Fibroblast of pulmonary artery (primary cell): ENCODE data around the gene TMEM213.

ENCODE experiments used
- DNase-seq: peaks from one replicate; pipeline ENCODE4 v3.0.0-alpha.2; 2010; ENCODE audit warnings: low read depth
- H3K4me3 ChIP-seq: replicated peaks from 2 replicates; pipeline ENCODE4 v1.5.1; 2011; ENCODE audit warnings: low read depth, mild to moderate bottlenecking, control low read depth, low read length, moderate library complexity
- TF ChIP-seq, protein P1 (sequence below): IDR thresholded peaks from 2 replicates; pipeline ENCODE4 v1.5.1; 2011; ENCODE audit warnings: mild to moderate bottlenecking, control low read depth, low read length, inconsistent platforms; ENCODE audit errors: missing control alignments

TMEM213 gene, protein sequence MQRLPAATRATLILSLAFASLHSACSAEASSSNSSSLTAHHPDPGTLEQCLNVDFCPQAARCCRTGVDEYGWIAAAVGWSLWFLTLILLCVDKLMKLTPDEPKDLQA

GRCh38 chr7:138797715-138798320, at the start of gene TMEM213, which contains the start of gene ATP6V0A4:
Gene TMEM213 (plus strand): TSS chr7:138797994. CDS start chr7:138798105, 111 bp downstream.
Gene ATP6V0A4 (minus strand): TSS chr7:138798196. CDS start chr7:138771247, 26,949 bp downstream.
- H3K4me3 ChIP-seq: no peak within 1 kb of the TSS
- TF ChIP-seq, protein P1, sequence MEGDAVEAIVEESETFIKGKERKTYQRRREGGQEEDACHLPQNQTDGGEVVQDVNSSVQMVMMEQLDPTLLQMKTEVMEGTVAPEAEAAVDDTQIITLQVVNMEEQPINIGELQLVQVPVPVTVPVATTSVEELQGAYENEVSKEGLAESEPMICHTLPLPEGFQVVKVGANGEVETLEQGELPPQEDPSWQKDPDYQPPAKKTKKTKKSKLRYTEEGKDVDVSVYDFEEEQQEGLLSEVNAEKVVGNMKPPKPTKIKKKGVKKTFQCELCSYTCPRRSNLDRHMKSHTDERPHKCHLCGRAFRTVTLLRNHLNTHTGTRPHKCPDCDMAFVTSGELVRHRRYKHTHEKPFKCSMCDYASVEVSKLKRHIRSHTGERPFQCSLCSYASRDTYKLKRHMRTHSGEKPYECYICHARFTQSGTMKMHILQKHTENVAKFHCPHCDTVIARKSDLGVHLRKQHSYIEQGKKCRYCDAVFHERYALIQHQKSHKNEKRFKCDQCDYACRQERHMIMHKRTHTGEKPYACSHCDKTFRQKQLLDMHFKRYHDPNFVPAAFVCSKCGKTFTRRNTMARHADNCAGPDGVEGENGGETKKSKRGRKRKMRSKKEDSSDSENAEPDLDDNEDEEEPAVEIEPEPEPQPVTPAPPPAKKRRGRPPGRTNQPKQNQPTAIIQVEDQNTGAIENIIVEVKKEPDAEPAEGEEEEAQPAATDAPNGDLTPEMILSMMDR: no peak
- DNase-seq: no peak

GRCh38 chr7:138748666-138749065, 49.1 kb upstream of the TMEM213 start:
- H3K4me3 ChIP-seq: no peak overlapping the region
- DNase-seq: no peak
- TF ChIP-seq, protein P1: no peak

DNA sequence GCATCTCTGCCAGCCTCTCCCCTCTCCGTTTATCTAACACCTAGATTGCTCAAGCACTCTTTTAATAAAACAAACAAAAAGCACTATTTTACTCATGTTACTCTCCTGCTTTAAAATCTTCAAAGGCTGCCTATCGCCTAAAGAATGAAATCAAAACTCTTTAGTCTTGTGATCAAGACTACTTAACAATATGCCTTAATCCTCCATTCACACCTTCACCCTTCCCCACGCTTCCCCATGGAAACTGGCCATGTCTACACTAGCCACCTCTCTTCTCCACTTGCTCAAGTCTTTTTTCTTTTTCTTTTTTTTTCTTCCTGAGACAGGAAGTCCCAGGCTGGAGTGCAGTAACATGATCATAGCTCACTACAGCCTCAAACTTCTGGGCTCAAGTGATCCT, 47.8 kb upstream of the TMEM213 start:
- no peak overlapping the region for H3K4me3 ChIP-seq
- no peak for DNase-seq
- TF ChIP-seq, protein P1: no peak

DNA sequence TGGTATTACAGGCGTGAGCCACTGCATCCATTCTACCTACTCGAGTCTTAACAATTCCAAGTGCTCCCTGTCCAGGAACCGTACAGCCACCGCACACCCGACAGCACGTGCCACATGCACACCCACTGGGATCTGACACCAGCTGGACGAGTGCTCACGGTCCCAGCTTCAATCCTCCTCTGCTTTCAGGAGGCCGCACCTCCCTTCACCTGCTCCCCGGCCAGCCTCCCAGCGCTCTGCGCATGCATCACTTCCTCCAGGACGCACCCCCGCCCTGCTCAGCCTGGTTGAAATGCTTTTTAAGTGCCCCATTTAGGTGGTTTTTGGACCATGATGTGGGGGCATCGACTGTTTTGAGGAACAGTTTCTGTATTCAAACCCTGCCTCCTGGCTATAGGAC, 47.3 kb upstream of the TMEM213 start:
- DNase-seq: no peak

DNA sequence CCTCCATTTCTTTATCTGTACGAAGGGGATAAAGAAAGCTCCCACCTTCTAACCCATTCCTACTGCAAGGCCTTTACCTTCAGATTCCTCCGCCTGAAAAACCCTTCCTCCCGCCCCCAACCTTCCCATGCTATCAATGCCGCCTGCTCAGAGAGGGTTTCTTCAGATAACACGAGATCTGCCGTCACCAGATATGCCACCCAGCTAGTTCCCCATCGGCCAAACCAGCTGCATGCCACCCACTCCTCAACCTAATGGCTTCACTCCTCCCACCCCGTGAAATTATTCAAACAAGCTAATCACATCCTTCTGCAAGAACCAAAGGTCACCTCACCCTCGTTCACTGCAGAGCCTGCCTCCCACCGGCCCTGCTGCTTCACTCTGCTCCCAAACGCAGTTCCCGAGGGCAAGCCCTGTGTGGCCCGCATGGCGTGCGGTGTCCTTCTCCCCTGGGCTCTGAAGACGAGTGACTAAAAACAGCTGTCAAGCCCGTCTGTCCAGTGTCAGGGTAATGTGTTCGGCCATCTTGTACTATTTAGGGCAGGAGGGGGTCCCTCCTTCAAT, 46.8 kb upstream of the TMEM213 start:
- H3K4me3 ChIP-seq: no peak overlapping the region
- TF ChIP-seq, protein P1: no peak
- DNase-seq: no peak

More for the DNA sequence above, 47.3 kb upstream of the TMEM213 start:
- no peak overlapping the region for H3K4me3 ChIP-seq
- TF ChIP-seq, protein P1: no peak

DNA sequence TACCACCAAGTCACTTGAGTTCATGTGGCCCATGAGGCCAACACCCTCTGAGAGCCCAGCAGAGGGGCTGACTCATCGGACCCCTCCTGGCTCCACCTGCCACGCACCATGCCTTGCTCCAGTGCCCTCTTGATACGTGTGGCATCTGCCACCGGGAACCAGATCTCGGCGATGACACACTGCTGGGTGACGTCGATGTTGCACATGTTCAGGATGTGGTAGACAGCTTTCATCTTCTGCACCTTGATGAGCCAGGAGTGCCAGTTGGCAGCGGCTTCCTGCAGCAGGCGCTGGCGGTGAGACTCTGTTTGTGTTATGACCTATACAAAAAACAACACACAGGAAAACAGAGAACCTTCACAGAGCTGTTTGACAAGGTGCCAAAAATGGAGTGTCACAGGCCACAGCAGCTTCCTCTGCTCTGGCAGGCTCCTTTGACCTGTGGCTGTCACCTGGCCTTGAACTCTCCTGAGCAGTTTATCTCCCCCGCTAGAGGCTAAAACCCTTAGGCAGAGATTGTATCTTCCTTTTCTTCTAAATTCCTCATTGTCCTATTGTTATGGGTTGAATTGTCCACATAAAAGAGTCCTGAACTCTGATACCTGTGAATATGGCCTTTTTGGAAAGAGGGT, 45.2 kb upstream of the TMEM213 start:
- TF ChIP-seq, protein P1: no peak
- DNase-seq: no peak
- no peak overlapping the region for H3K4me3 ChIP-seq
